Measurements from ENCODE around the gene MYO6. TPM values are rescaled to one million over a fixed set of nuclear protein-coding genes. Genes with fewer than 3 reads are reported as not detected.

Gene MYO6
- total and polyA plus RNA-seq, 2 of the 8 experiments (the other 6 are each of a cell fraction or from before 2014, with no cell fraction given), result 8.3 to 21.9 TPM

GRCh38 chr6:75819776-75820487 lies 70.9 kb downstream of the MYO6 start:
- ChIA-PET CTCF (ENCODE audit: partially characterized antibody) (interaction anchor here (1.1 kb wide), 1 partner anchor 74 kb away, joined by 3 read pairs; no protein-coding TSS in a partner anchor), POLR2A (ENCODE audit: partially characterized antibody) (interaction anchor here (0.5 to 1.8 kb wide), 2 partner anchors 11 to 15 kb away, joined by 3 read pairs; no protein-coding TSS in a partner anchor)
- Histone ChIP-seq H3K4ac (replicated peaks; ENCODE audit: insufficient read length, low read depth, low read length) (no peak overlapping the region), H3K23me2 (ENCODE audit: low read depth, low read length) (no peaks in the 10 kb centered on the region; the same call in 1 of the 2 replicates), H2BK20ac (ENCODE audit: low read length) (no peak overlapping the region), H4K20me1 (replicated peaks in 1 of 2; ENCODE audit: control insufficient read depth in 1 of 2, insufficient read depth in 2 of 2, low read length in 2 of 2) (no peaks in the 10 kb centered on the region), H3K79me2 (ENCODE audit: control insufficient read depth in 1 of 2, insufficient read depth in 2 of 2, low read length in 2 of 2) (no peaks in the 10 kb centered on the region), H2AFZ (ENCODE audit: low read length) (no peak overlapping the region), H2BK12ac (ENCODE audit: low read depth, low read length) (no peak overlapping the region), H4K8ac (ENCODE audit: extremely low read depth, insufficient read depth, low read length) (no peak overlapping the region), H2BK120ac (replicated peaks; ENCODE audit: low read depth, low read length) (no peak overlapping the region), H2BK5ac (ENCODE audit: low read depth, low read length) (no peak overlapping the region), H3K79me1 (ENCODE audit: low read depth, low read length) (no peaks in the 10 kb centered on the region), H3K27me3 (replicated peaks in 1 of 4; ENCODE audit: control insufficient read depth in 3 of 4, extremely low read depth in 1 of 4, insufficient read depth in 3 of 4, low read length in 3 of 4) (peaks cover 0 to 1% (median 0%) of the 10 kb centered on the region in 4 experiments; a peak in 1 of 7 replicates), H3K23ac (ENCODE audit: insufficient read length) (no peak overlapping the region), H3K4me1 (replicated peaks in 1 of 4; ENCODE audit: control insufficient read depth in 3 of 4, insufficient read depth in 4 of 4, low read length in 3 of 4) (no peaks in the 10 kb centered on the region), H3K9ac (replicated peaks in 1 of 4; ENCODE audit: extremely low read depth in 1 of 4, low read depth in 3 of 4, low read length in 3 of 4) (no peak overlapping the region), H4K91ac (replicated peaks; ENCODE audit: insufficient read length, low read length) (no peak overlapping the region), H3K4me3 (ENCODE audit: extremely low read depth in 1 of 4, insufficient read depth in 2 of 4, low read depth in 3 of 4, low read length in 4 of 4) (no peak overlapping the region), H2BK15ac (ENCODE audit: low read length) (no peak overlapping the region), H3K56ac (replicated peaks; ENCODE audit: insufficient read length, low read depth, low read length) (no peak overlapping the region), H3K36me3 (ENCODE audit: control insufficient read depth in 2 of 4, insufficient read depth in 4 of 4, low read length in 3 of 4) (peaks cover 0 to 5% (median 0%) of the 10 kb centered on the region in 4 experiments; a peak in 1 of 8 replicates), H3K18ac (ENCODE audit: extremely low read depth, low read length) (no peak overlapping the region), H3K27ac (ENCODE audit: low read depth, low read length) (no peak overlapping the region), H3K4me2 (ENCODE audit: insufficient read depth in 1 of 2, low read depth in 2 of 2, low read length in 2 of 2) (no peak overlapping the region), H4K5ac (ENCODE audit: insufficient read length, low read depth, low read length) (no peak overlapping the region), H3K14ac (ENCODE audit: insufficient read length) (no peak overlapping the region), H2AK5ac (ENCODE audit: low read depth, low read length) (no peak overlapping the region), H3K9me3 (ENCODE audit: insufficient read depth in 2 of 2, low read depth in 1 of 2, low read length in 1 of 2) (no peaks in the 10 kb centered on the region)
- no peak for DNase-seq (ENCODE audit: low read depth in 1 of 2, low spot score in 2 of 2)
- no peak for FAIRE-seq
- WGBS, 2 experiments (ENCODE audit: extremely low coverage in 1 of 2, insufficient coverage in 1 of 2, insufficient read length in 1 of 2, insufficient replicate concordance in 2 of 2, low coverage in 1 of 2, low lambda C conversion rate in 2 of 2, missing lambda C conversion rate in 1 of 2), result 90% methylated on average over 5 of the region's 5 CpGs; no CpG with 5 or more reads in 1 of the 2 experiments
- TF ChIP-seq CREB1 (IDR thresholded peaks at IDR 0.05), result no peak
- no peak for TF ChIP-seq GABPA (IDR thresholded peaks at IDR 0.05; ENCODE audit: borderline replicate concordance, insufficient read depth, low read length)
- no peak for TF ChIP-seq EGR1 (IDR thresholded peaks at IDR 0.05; ENCODE audit: borderline replicate concordance, low read depth, low read length)
- no peak for TF ChIP-seq POLR2AphosphoS5 (IDR thresholded peaks at IDR 0.05; ENCODE audit: low read depth, low read length)
- TF ChIP-seq CHD1 (IDR thresholded peaks at IDR 0.05; ENCODE audit: low read depth, low read length), result no peak
- no peak for TF ChIP-seq HDAC2 (IDR thresholded peaks at IDR 0.05; ENCODE audit: borderline replicate concordance in 1 of 2, low read depth in 2 of 2, low read length in 2 of 2)
- no peak for TF ChIP-seq SP4 (IDR thresholded peaks at IDR 0.05; ENCODE audit: low read length)
- no peak for TF ChIP-seq TCF12 (IDR thresholded peaks at IDR 0.05; ENCODE audit: low read depth, low read length)
- no peak for TF ChIP-seq BACH1 (IDR thresholded peaks at IDR 0.05; ENCODE audit: low read length)
- no peak for TF ChIP-seq ZNF274 (IDR thresholded peaks at IDR 0.05; ENCODE audit: borderline replicate concordance, extremely low read depth, low read length)
- no peak for TF ChIP-seq BRCA1 (IDR thresholded peaks at IDR 0.05; ENCODE audit: low read depth, low read length)
- no peak for TF ChIP-seq CBX5 (IDR thresholded peaks at IDR 0.05; ENCODE audit: low read depth, low read length)
- no peak for TF ChIP-seq EP300 (IDR thresholded peaks at IDR 0.05; ENCODE audit: borderline replicate concordance in 1 of 2, low read depth in 2 of 2, low read length in 2 of 2)
- no peak for TF ChIP-seq KDM5A (IDR thresholded peaks at IDR 0.05; ENCODE audit: low read length)

All from H1 (cell line).